Measurements from ENCODE around the gene CWC25.

- TF ChIP-seq CTCF (IDR thresholded peaks at IDR 0.05) (no peak), POLR2A (IDR thresholded peaks at IDR 0.05) (no peak)
Observed at GRCh38 chr17:38773258-38773657, 51.9 kb downstream of the CWC25 start.

Measured in thyroid gland (tissue), 4 donors.